Epithelial cell of alveolus of lung (primary cell): ENCODE measurements around the gene CST4. TPM values are rescaled to one million over a fixed set of nuclear protein-coding genes. Genes with fewer than 3 reads are reported as not detected.

ENCODE experiments used
- total RNA-seq: library from RNA; depleted of rRNA; stranded (reverse); fragments of >200 nt; gene quantifications from 2 replicates; pipeline ENCODE4 v1.2.1, GENCODE V29; 2015

CST4 gene
- 0.78 TPM in 1 of 2 replicates, not detected in the other for total RNA-seq

DNA sequence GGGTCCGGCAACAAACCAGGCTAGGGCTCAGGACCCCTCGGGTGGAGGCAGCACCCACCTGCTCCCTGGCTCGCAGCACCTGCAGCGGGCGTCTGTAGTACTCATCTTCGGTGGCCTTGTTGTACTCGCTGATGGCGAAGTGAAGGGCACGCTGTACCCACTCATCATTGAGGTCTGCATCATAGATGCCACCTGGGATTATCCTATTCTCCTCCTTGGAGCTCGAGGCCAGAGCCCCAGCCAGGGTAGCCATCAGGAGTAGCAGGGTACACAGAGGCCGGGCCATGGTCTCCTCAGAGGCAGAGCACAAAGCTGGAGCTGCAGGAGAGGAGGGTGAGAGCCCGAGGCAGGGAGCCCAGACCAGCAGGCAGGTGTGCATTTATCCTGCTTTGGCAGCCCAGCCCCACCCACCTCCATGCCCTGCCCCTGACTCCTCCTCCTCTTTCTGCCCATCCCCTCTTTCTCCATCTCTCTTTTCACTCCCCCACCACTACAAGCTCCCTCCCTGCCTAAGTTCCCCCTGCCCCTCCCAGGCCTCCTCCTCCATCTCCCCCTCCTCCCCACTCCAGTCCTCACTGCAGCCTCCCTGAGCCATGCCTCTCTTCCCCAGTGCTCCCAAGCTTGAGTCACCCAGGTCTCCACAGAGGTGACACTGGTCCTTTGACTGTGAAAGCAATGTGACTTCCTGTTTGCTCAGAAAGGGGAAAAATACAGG, at the start of gene CST4:
Gene CST4 (minus strand): TSS at position 355 of the 715 bp plus-strand sequence. CDS start 69 bp downstream, at position 286.

DNA sequence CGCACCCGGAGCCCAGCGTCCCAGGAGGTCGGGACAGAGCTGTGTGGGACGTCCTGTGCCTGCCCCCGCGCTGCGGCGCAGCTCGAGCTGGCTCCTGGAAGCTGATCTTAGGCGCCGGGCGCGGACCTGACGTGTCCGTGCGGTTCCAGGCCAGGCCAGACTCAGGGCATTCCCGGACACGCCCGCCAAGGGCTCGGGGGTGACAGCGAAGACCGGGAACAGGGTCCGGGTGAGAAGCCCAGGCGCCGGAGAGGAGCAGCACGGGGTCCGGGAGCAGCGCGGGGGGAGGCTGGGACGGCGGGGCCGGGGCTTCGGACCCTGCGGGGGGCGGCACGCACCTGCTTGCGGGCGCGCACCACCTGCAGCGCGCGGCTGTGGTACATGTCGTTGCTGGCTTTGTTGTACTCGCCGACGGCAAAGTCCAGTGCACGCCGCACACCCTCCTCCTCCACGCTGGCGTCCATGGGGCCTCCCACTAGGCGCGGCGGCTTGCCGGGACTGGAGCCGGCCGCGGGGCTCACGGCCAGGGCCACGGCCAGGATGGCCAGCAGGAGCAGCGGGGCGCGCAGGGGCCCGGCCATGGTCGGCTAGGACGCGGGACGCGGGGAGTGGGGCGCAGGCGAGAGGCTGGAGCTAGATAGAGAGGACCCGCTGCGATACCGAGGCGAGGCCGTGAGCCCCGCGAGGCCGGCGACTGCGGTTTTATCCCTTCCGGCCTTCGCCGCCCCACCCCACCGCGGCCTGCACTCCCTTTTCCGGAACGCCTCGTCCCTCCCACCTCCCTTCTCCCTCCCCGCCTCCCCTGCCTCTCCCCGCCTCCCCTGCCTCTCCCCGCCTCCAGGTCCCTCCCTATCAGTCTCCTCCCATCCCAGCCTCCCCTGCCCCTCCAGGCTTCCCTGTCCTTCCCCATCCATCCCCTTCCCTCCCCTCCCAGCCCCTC, 51.3 kb downstream of the CST4 start, which contains the start of gene CST3:
Gene CST3 (minus strand): TSS at position 674 of the 940 bp plus-strand sequence. CDS start 93 bp downstream, at position 581.

Other genes starting within 250 kb of the CST4 start
- gene CSTL1, start 249.4 kb downstream of the CST4 start, total RNA-seq, result not detected in 2 replicates
- not detected in 2 replicates for gene CST11, start 236.2 kb downstream of the CST4 start, total RNA-seq
- not detected in 2 replicates for gene CST8, start 197.9 kb downstream of the CST4 start, total RNA-seq
- gene CST9L, start 120.6 kb downstream of the CST4 start, total RNA-seq, result not detected in 2 replicates
- not detected in 2 replicates for gene CST9, start 83.1 kb downstream of the CST4 start, total RNA-seq
- gene CST3, start 51.1 kb downstream of the CST4 start, total RNA-seq, result 801 and 827 TPM in 2 replicates
- gene CST1, start 61.9 kb upstream of the CST4 start, total RNA-seq, result 5.9 and 171 TPM in 2 replicates
- gene CST2, start 137.7 kb upstream of the CST4 start, total RNA-seq, result 0.56 TPM in 1 of 2 replicates, not detected in the other
- gene CST5, start 190.7 kb upstream of the CST4 start, total RNA-seq, result 0.13 TPM in 1 of 2 replicates, not detected in the other